H1 (cell line): Measurements from ENCODE around the gene DDAH2. TPM values are rescaled to one million over a fixed set of nuclear protein-coding genes. Genes with fewer than 3 reads are reported as not detected.

Experiments
- CTCF ChIA-PET: fragments of 300-600 bp; sonication (Branson Sonifier 250); formaldehyde crosslinking; loops from one replicate; lab custom pipeline; 2021; ENCODE audit not compliant: partially characterized antibody; lab: Charles Lee
- POLR2A ChIA-PET: fragments of 300-600 bp; sonication (Branson Sonifier 250); formaldehyde crosslinking; loops from one replicate; lab custom pipeline; 2021; ENCODE audit warnings: inconsistent platforms; ENCODE audit not compliant: partially characterized antibody; lab: Charles Lee
- DNase-seq, 2 experiments: peaks; one replicate each; pipeline versions ENCODE4 v3.0.0 to v3.0.0-alpha.2; 2010 to 2022; ENCODE audit warnings: low spot score in 2 of 2, low read depth in 1 of 2, mixed read lengths in 1 of 2
- FAIRE-seq: peaks from 2 replicates; lab custom pipeline; 2011; peaks lifted over from hg19 to GRCh38; lab: Jason Lieb, UNC
- H2AFZ ChIP-seq: 2 replicates; pipeline ENCODE4 v1.8.1; 2012; ENCODE audit warnings: low read length, inconsistent platforms
- H2AK5ac ChIP-seq: 2 replicates; pipeline ENCODE4 v1.6.1; 2013; ENCODE audit warnings: low read depth, low read length
- H2BK120ac ChIP-seq: replicated peaks from 2 replicates; pipeline ENCODE3; 2013; ENCODE audit warnings: low read depth, low read length, inconsistent platforms
- H2BK12ac ChIP-seq: 2 replicates; pipeline ENCODE4 v1.6.1; 2013; ENCODE audit warnings: low read depth, low read length
- H2BK15ac ChIP-seq: 2 replicates; pipeline ENCODE4 v1.6.1; 2013; ENCODE audit warnings: low read length
- H2BK20ac ChIP-seq: 2 replicates; pipeline ENCODE4 v1.6.1; 2013; ENCODE audit warnings: low read length
- H2BK5ac ChIP-seq: 2 replicates; pipeline ENCODE4 v1.6.1; 2013; ENCODE audit warnings: low read depth, low read length
- H3K14ac ChIP-seq: 2 replicates; pipeline ENCODE4 v1.6.1; 2013; ENCODE audit warnings: inconsistent platforms; ENCODE audit not compliant: insufficient read length
- H3K18ac ChIP-seq: 2 replicates; pipeline ENCODE4 v1.6.1; 2013; ENCODE audit warnings: low read length; ENCODE audit errors: extremely low read depth
- H3K23ac ChIP-seq: 2 replicates; pipeline ENCODE4 v1.6.1; 2013; ENCODE audit warnings: inconsistent platforms; ENCODE audit not compliant: insufficient read length
- H3K23me2 ChIP-seq: 2 replicates; pipeline ENCODE4 v1.6.1; 2013; ENCODE audit warnings: low read depth, low read length
- H3K27ac ChIP-seq: 2 replicates; pipeline ENCODE4 v1.6.1; 2011; ENCODE audit warnings: low read depth, low read length, inconsistent platforms
- H3K27me3 ChIP-seq, 4 experiments: replicated peaks in 1 of 4; 1 replicate in 1 of 4; 2 replicates in 3 of 4; pipeline versions ENCODE4 v1.6.1 to v1.8.1; 2011 to 2013; ENCODE audit warnings: low read length in 3 of 4, mild to moderate bottlenecking in 3 of 4, inconsistent platforms in 2 of 4, mixed read lengths in 2 of 4, moderate library complexity in 1 of 4; ENCODE audit not compliant: control insufficient read depth in 3 of 4, insufficient read depth in 3 of 4; ENCODE audit errors: extremely low read depth in 1 of 4
- H3K36me3 ChIP-seq, 4 experiments: 2 replicates each; pipeline versions ENCODE4 v1.6.1 to v1.8.1; 2011 to 2013; ENCODE audit warnings: mild to moderate bottlenecking in 4 of 4, low read length in 3 of 4, moderate library complexity in 2 of 4, control low read depth in 1 of 4, inconsistent platforms in 1 of 4; ENCODE audit not compliant: insufficient read depth in 4 of 4, control insufficient read depth in 2 of 4
- H3K4ac ChIP-seq: replicated peaks from 2 replicates; pipeline ENCODE3; 2013; ENCODE audit warnings: low read length, low read depth, mixed read lengths, inconsistent platforms; ENCODE audit not compliant: insufficient read length
- H3K4me1 ChIP-seq, 4 experiments: replicated peaks in 1 of 4; 1 replicate in 1 of 4; 2 replicates in 3 of 4; pipeline versions ENCODE4 v1.6.1 to v1.8.1; 2011 to 2013; ENCODE audit warnings: low read length in 3 of 4, inconsistent platforms in 2 of 4, mixed read lengths in 1 of 4; ENCODE audit not compliant: insufficient read depth in 4 of 4, control insufficient read depth in 3 of 4
- H3K4me2 ChIP-seq, 2 experiments: 2 replicates each; pipeline versions ENCODE4 v1.6.1 to v1.8.1; 2011 to 2013; ENCODE audit warnings: low read depth in 2 of 2, low read length in 2 of 2, control low read depth in 1 of 2, inconsistent platforms in 1 of 2, mild to moderate bottlenecking in 1 of 2; ENCODE audit not compliant: insufficient read depth in 1 of 2
- H3K4me3 ChIP-seq, 4 experiments: fragments of 200-600, 300-600 bp in 1 of 4; sonication (generic), shearing (Covaris generic), sonication (Bioruptor Twin) in 1 of 4; 2 replicates each; pipeline versions ENCODE4 v1.5.1 to v1.8.1; 2011 to 2016; ENCODE audit warnings: low read length in 4 of 4, low read depth in 3 of 4, control low read depth in 2 of 4, inconsistent platforms in 2 of 4, mild to moderate bottlenecking in 2 of 4, mixed read lengths in 1 of 4, moderate library complexity in 1 of 4; ENCODE audit not compliant: insufficient read depth in 2 of 4; ENCODE audit errors: extremely low read depth in 1 of 4
- H3K56ac ChIP-seq: replicated peaks from 2 replicates; pipeline ENCODE3; 2013; ENCODE audit warnings: low read depth, mild to moderate bottlenecking, mixed read lengths, low read length, inconsistent platforms; ENCODE audit not compliant: insufficient read length
- H3K79me1 ChIP-seq: 2 replicates; pipeline ENCODE4 v1.6.1; 2013; ENCODE audit warnings: low read depth, low read length, control low read depth
- H3K79me2 ChIP-seq, 2 experiments: 2 replicates each; pipeline versions ENCODE4 v1.6.1 to v1.8.1; 2012 to 2013; ENCODE audit warnings: low read length in 2 of 2, mild to moderate bottlenecking in 2 of 2, inconsistent platforms in 1 of 2; ENCODE audit not compliant: insufficient read depth in 2 of 2, control insufficient read depth in 1 of 2
- H3K9ac ChIP-seq, 4 experiments: replicated peaks in 1 of 4; 1 replicate in 1 of 4; 2 replicates in 3 of 4; pipeline versions ENCODE4 v1.6.1 to v1.8.1; 2011 to 2013; ENCODE audit warnings: low read depth in 3 of 4, low read length in 3 of 4, control low read depth in 2 of 4, mild to moderate bottlenecking in 2 of 4, moderate library complexity in 2 of 4, inconsistent platforms in 1 of 4; ENCODE audit errors: extremely low read depth in 1 of 4
- H3K9me3 ChIP-seq, 2 experiments: 2 replicates each; pipeline versions ENCODE4 v1.6.1 to v1.8.1; 2012 to 2013; ENCODE audit warnings: mild to moderate bottlenecking in 2 of 2, moderate library complexity in 2 of 2, control low read depth in 1 of 2, inconsistent platforms in 1 of 2, low read depth in 1 of 2, low read length in 1 of 2, mixed read lengths in 1 of 2; ENCODE audit not compliant: insufficient read depth in 2 of 2
- H4K20me1 ChIP-seq, 2 experiments: replicated peaks in 1 of 2; 2 replicates each; pipeline versions ENCODE3 to v1.8.1; 2011 to 2013; ENCODE audit warnings: inconsistent platforms in 2 of 2, low read length in 2 of 2, mild to moderate bottlenecking in 1 of 2; ENCODE audit not compliant: insufficient read depth in 2 of 2, control insufficient read depth in 1 of 2
- H4K5ac ChIP-seq: 2 replicates; pipeline ENCODE4 v1.6.1; 2013; ENCODE audit warnings: low read length, low read depth, mixed read lengths, inconsistent platforms; ENCODE audit not compliant: insufficient read length
- H4K8ac ChIP-seq: 2 replicates; pipeline ENCODE4 v1.8.0; 2013; ENCODE audit warnings: mild to moderate bottlenecking, moderate library complexity, low read length, inconsistent platforms; ENCODE audit not compliant: insufficient read depth; ENCODE audit errors: extremely low read depth
- H4K91ac ChIP-seq: replicated peaks from 2 replicates; pipeline ENCODE3; 2013; ENCODE audit warnings: low read length, mixed read lengths, inconsistent platforms; ENCODE audit not compliant: insufficient read length
- CEBPB ChIP-seq: IDR thresholded peaks from 2 replicates; pipeline ENCODE4 v1.6.1; 2012; ENCODE audit warnings: low read depth, low read length
- CREB1 ChIP-seq: IDR thresholded peaks from 2 replicates; pipeline ENCODE4 v1.6.1; 2012; ENCODE audit warnings: inconsistent platforms
- KDM1A ChIP-seq: fragments of 200-600, 300-600 bp; sonication (generic); IDR thresholded peaks from 2 replicates; pipeline ENCODE4 v1.7.1; 2016; ENCODE audit warnings: mild to moderate bottlenecking, low read length, borderline replicate concordance
- SAP30 ChIP-seq: fragments of 300-600 bp; sonication (generic); IDR thresholded peaks from 2 replicates; pipeline ENCODE4 v1.7.1; 2012; ENCODE audit warnings: low read length, moderate library complexity, mild to moderate bottlenecking, inconsistent platforms; ENCODE audit not compliant: insufficient read depth, insufficient replicate concordance
- USF2 ChIP-seq: IDR thresholded peaks from 2 replicates; pipeline ENCODE4 v1.6.1; 2011; ENCODE audit warnings: low read length, improper control_type of control experiment
- WGBS, 2 experiments: shearing (Covaris generic) in 1 of 2; methylation state at CpG; one replicate each; pipeline versions ENCODE4 v1.1.6 to v1.1.7; 2013 to 2015; ENCODE audit warnings: low lambda C conversion rate in 2 of 2, mixed read lengths in 2 of 2, inconsistent platforms in 1 of 2, low coverage in 1 of 2, missing lambda C conversion rate in 1 of 2; ENCODE audit not compliant: insufficient replicate concordance in 2 of 2, insufficient coverage in 1 of 2, insufficient read length in 1 of 2; ENCODE audit errors: extremely low coverage in 1 of 2, missing lambda C conversion rate in 1 of 2; 5-methylcytosine and 5-hydroxymethylcytosine counted together
- polyA plus RNA-seq, 7 experiments: library from polyadenylated mRNA; depleted of rRNA in 3 of 7; stranded (reverse) in 5 of 7; unstranded in 2 of 7; fragments of >200 nt in 5 of 7; fragments of 200-250 nt in 2 of 7; gene quantifications; 1 replicate in 5 of 7; 2 replicates in 1 of 7; 4 replicates in 1 of 7; pipeline versions ENCODE4 v1.2.1 to v1.2.3, GENCODE V29; 2011 to 2013; ENCODE audit warnings: missing spikeins in 2 of 7, mixed read lengths in 2 of 7
- total RNA-seq: library from RNA; stranded (reverse); fragmentation: NEBNext Ultra II Directional; extraction: Animal tissue kit (Norgen Biotek cat#: 25700); gene quantifications from 2 replicates; pipeline ENCODE4 v1.2.1, GENCODE V29; 2021
- TF ChIP-seq, protein P1 (sequence below), 3 experiments: IDR thresholded peaks; 1 replicate in 2 of 3; 2 replicates in 1 of 3; pipeline versions ENCODE4 v1.5.1 to v1.6.1; 2011; ENCODE audit warnings: low read length in 3 of 3, mild to moderate bottlenecking in 3 of 3, inconsistent platforms in 2 of 3, low read depth in 1 of 3, moderate library complexity in 1 of 3; ENCODE audit not compliant: insufficient read depth in 1 of 3; ENCODE audit errors: control extremely low read depth in 1 of 3

Gene DDAH2
- total and polyA plus RNA-seq, 2 of the 8 experiments (the other 6 are each of a cell fraction or from before 2014, with no cell fraction given), result 53.3 to 73.5 TPM

DNA sequence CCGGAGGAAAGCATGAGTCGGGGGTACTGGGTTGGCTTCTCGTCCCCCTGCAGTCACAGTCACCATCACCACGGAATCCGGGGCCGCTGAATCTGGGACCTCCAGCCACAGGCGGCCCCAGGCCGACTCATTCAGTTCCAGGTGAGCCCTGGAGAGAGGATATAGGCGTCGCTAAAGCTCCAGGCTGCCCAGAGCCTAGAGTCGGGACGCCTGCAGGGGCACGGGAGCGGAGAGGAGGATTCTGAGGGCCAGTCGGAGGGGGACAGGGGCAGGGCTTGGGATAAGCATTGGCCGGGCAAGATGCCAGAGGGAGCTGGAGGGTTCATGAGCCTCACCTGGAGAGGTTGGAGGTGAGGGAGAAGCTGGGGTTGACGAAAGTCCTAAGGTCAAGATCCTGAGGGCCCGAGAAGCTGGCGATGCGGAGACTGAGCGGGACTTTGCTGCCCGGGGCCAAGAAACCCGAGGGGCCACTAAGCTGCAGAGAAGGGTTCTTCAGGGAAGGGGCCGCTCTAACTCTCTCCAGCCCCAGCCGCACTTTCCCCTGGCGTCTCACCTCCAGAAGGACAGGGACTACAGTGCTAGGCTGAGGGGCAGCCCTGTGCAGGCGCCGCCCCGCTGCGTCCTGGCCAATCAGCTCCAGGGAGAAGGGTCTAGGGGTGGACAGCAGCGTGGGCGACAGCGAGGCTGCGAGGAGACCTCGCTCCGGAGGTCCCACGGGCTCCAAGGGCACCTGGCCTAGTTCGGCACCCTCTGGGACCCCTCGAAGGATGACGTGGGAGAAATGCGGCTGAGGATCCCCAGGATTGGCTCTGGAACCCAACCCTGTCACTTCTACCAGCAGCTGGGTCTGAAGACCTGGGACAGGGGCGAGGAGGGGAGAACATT, 37.1 kb upstream of the DDAH2 start:
- no peak overlapping the region; a peak in 4 of 7 replicates for H3K9ac ChIP-seq
- H3K4me1 ChIP-seq, result peaks cover 0 to 11% (median under 1%) of the 10 kb centered on the region in 4 experiments; a peak in 4 of 7 replicates
- H2AK5ac ChIP-seq, result no peak overlapping the region
- no peak for FAIRE-seq
- peak overlapping the region; percentile 35; the same call in 1 of the 2 replicates for H4K8ac ChIP-seq
- peak overlapping the region; percentile 31 to 77 for H3K4me2 ChIP-seq
- 0 out of 2 replicates have a peak overlapping the region, but pooled peaks have one; percentile 9 for H2BK5ac ChIP-seq
- H4K5ac ChIP-seq, result no peak overlapping the region
- H3K27ac ChIP-seq, result no peak overlapping the region
- DNase-seq, result peak in 1 of 2 experiments; percentile 78
- H2BK20ac ChIP-seq, result no peak overlapping the region
- no peak overlapping the region for H4K91ac ChIP-seq
- peaks cover 0 to 9% (median 0%) of the 10 kb centered on the region in 4 experiments; a peak in 3 of 8 replicates for H3K36me3 ChIP-seq
- CTCF ChIA-PET, result interaction anchor here (0.6 to 2.2 kb wide), 21 partner anchors 9 to 157 kb away, joined by 3 to 23 read pairs (median 4); partner anchors contain the start of genes CLIC1, DDAH2, LSM2 and LY6G5C
- peaks cover 3% of the 10 kb centered on the region; the same call in 1 of the 2 replicates for H3K23me2 ChIP-seq
- no peak overlapping the region for H2BK12ac ChIP-seq
- WGBS, 2 experiments, result 47% methylated on average over 35 of the region's 42 CpGs; no CpG with 5 or more reads in 1 of the 2 experiments
- H2AFZ ChIP-seq, result peak overlapping the region; percentile 88; the same call in 1 of the 2 replicates
- no peaks in the 10 kb centered on the region for H3K79me2 ChIP-seq
- no peak overlapping the region for H2BK120ac ChIP-seq
- H3K4ac ChIP-seq, result no peak overlapping the region
- POLR2A ChIA-PET, result interaction anchor here (0.6 to 2.0 kb wide), 28 partner anchors 9 to 131 kb away, joined by 3 to 14 read pairs (median 3); partner anchors contain the start of genes CLIC1, DDAH2, EHMT2 and GPANK1
- H3K27me3 ChIP-seq, result no peaks in the 10 kb centered on the region
- no peak overlapping the region for H2BK15ac ChIP-seq
- no peak overlapping the region for H3K14ac ChIP-seq
- peak overlapping the region in 3 of 4 experiments; percentile 22 to 52 (median 43); a peak in 6 of 8 replicates for H3K4me3 ChIP-seq
- H3K56ac ChIP-seq, result no peak overlapping the region
- H3K23ac ChIP-seq, result no peak overlapping the region
- H3K18ac ChIP-seq, result no peak overlapping the region; the same call in 1 of the 2 replicates
- H3K79me1 ChIP-seq, result no peaks in the 10 kb centered on the region
- no peaks in the 10 kb centered on the region for H3K9me3 ChIP-seq
- no peaks in the 10 kb centered on the region for H4K20me1 ChIP-seq
- TF ChIP-seq SAP30 (peak; percentile 39), KDM1A (no peak), CREB1 (peak; percentile 15; the same call in 1 of the 2 replicates), CEBPB (no peak), USF2 (no peak)
- TF ChIP-seq, protein P1, sequence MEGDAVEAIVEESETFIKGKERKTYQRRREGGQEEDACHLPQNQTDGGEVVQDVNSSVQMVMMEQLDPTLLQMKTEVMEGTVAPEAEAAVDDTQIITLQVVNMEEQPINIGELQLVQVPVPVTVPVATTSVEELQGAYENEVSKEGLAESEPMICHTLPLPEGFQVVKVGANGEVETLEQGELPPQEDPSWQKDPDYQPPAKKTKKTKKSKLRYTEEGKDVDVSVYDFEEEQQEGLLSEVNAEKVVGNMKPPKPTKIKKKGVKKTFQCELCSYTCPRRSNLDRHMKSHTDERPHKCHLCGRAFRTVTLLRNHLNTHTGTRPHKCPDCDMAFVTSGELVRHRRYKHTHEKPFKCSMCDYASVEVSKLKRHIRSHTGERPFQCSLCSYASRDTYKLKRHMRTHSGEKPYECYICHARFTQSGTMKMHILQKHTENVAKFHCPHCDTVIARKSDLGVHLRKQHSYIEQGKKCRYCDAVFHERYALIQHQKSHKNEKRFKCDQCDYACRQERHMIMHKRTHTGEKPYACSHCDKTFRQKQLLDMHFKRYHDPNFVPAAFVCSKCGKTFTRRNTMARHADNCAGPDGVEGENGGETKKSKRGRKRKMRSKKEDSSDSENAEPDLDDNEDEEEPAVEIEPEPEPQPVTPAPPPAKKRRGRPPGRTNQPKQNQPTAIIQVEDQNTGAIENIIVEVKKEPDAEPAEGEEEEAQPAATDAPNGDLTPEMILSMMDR (IDR thresholded peaks at IDR 0.05; ENCODE audit: control extremely low read depth in 1 of 3, insufficient read depth in 1 of 3, low read depth in 1 of 3, low read length in 3 of 3), result peak in 1 of 3 experiments; percentile 5; a peak in 1 of 4 replicates
